ENCODE measurements around the gene MTARC1.

MTARC1 gene

GRCh38 chr1:220786337-220787068 lies at the start of gene MTARC1:
Gene MTARC1 (plus strand): TSS chr1:220786913. CDS start chr1:220786945, 32 bp downstream.
- H3K27ac ChIP-seq = no peak within 1 kb of the TSS
- no peak for DNase-seq (ENCODE audit: low read depth, low spot score)

- H3K27ac ChIP-seq = no peak overlapping the region
- DNase-seq (ENCODE audit: low read depth, low spot score) = no peak
Measured at GRCh38 chr1:220741349-220741748, 45.4 kb upstream of the MTARC1 start.

- no peak overlapping the region for H3K27ac ChIP-seq
- DNase-seq (ENCODE audit: low read depth, low spot score) = no peak
Measured at GRCh38 chr1:220741825-220742224, 44.9 kb upstream of the MTARC1 start.

GRCh38 chr1:220742520-220742919 lies 44.2 kb upstream of the MTARC1 start:
- H3K27ac ChIP-seq = no peak overlapping the region
- no peak for DNase-seq (ENCODE audit: low read depth, low spot score)

GRCh38 chr1:220746851-220747250 lies 39.9 kb upstream of the MTARC1 start:
- H3K27ac ChIP-seq = no peak overlapping the region

GRCh38 chr1:220747437-220748088 lies 39.1 kb upstream of the MTARC1 start:
- no peak overlapping the region for H3K27ac ChIP-seq
- DNase-seq (ENCODE audit: low read depth, low spot score) = no peak

More at GRCh38 chr1:220746851-220747250, 39.9 kb upstream of the MTARC1 start:
- DNase-seq (ENCODE audit: low read depth, low spot score) = no peak

GRCh38 chr1:220748089-220748934 lies 38.4 kb upstream of the MTARC1 start, which contains the start of gene MTARC2:
Gene MTARC2 (plus strand): TSS chr1:220748322. CDS start chr1:220748532, 210 bp downstream.
- DNase-seq (ENCODE audit: low read depth, low spot score) = no peak
- H3K27ac ChIP-seq = no peak within 1 kb of the TSS

- no peak for DNase-seq (ENCODE audit: low read depth, low spot score)
- H3K27ac ChIP-seq = no peak overlapping the region
Measured at GRCh38 chr1:220748936-220749335, 37.8 kb upstream of the MTARC1 start.

GRCh38 chr1:220750131-220750515 lies 36.6 kb upstream of the MTARC1 start:
- H3K27ac ChIP-seq = no peak overlapping the region

GRCh38 chr1:220751111-220751510 lies 35.6 kb upstream of the MTARC1 start:
- no peak for DNase-seq (ENCODE audit: low read depth, low spot score)
- no peak overlapping the region for H3K27ac ChIP-seq

More at GRCh38 chr1:220750131-220750515, 36.6 kb upstream of the MTARC1 start:
- no peak for DNase-seq (ENCODE audit: low read depth, low spot score)

GRCh38 chr1:220754212-220754917 lies 32.3 kb upstream of the MTARC1 start:
- DNase-seq (ENCODE audit: low read depth, low spot score) = no peak
- no peak overlapping the region for H3K27ac ChIP-seq

GRCh38 chr1:220754918-220755295 lies 31.8 kb upstream of the MTARC1 start:
- no peak overlapping the region for H3K27ac ChIP-seq
- DNase-seq (ENCODE audit: low read depth, low spot score) = no peak

GRCh38 chr1:220755309-220755708 lies 31.4 kb upstream of the MTARC1 start:
- DNase-seq (ENCODE audit: low read depth, low spot score) = no peak
- H3K27ac ChIP-seq = no peak overlapping the region

- no peak overlapping the region for H3K27ac ChIP-seq
- DNase-seq (ENCODE audit: low read depth, low spot score) = no peak
Measured at GRCh38 chr1:220757441-220757840, 29.3 kb upstream of the MTARC1 start.

GRCh38 chr1:220759147-220759546 lies 27.6 kb upstream of the MTARC1 start:
- H3K27ac ChIP-seq = no peak overlapping the region
- DNase-seq (ENCODE audit: low read depth, low spot score) = no peak

- no peak overlapping the region for H3K27ac ChIP-seq
Measured at GRCh38 chr1:220761688-220762427, 24.9 kb upstream of the MTARC1 start.

GRCh38 chr1:220764757-220765156 lies 22.0 kb upstream of the MTARC1 start:
- H3K27ac ChIP-seq = no peak overlapping the region
- no peak for DNase-seq (ENCODE audit: low read depth, low spot score)

More at GRCh38 chr1:220761688-220762427, 24.9 kb upstream of the MTARC1 start:
- DNase-seq (ENCODE audit: low read depth, low spot score) = no peak

GRCh38 chr1:220767312-220768125 lies 19.2 kb upstream of the MTARC1 start:
- DNase-seq (ENCODE audit: low read depth, low spot score) = no peak
- H3K27ac ChIP-seq = no peak overlapping the region

Measured in epithelial cell of prostate (primary cell).